ENCODE data around the gene EFCAB6.
A peak's percentile ranks its signal among the peaks of the same experiment; 100 is the strongest.

Gene EFCAB6

GRCh38 chr22:43749473-43749872, 62.6 kb downstream of the EFCAB6 start:
- DNase-seq (ENCODE audit: low read depth, low spot score), result peak; percentile 25

DNA sequence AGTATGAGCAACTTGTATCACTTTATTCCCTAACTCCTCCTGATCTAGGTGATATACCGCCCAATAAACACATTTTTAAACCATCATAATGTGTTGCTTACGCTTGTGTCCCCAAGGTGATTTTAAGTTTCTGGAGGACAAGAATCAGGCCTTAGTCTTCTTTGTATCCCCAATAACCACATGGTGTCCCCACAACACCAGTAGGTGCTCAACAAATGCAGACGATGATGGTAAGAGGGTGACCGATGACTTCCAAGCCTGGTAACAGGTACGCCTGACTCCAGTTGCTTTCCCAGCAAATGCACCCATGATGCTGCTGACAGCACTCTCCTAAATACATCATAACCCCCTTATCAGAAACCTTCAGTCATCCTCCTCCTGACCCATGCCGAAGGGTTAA, 64.2 kb downstream of the EFCAB6 start:
- DNase-seq (ENCODE audit: low read depth, low spot score), result no peak

GRCh38 chr22:43747058-43747457, 65.0 kb downstream of the EFCAB6 start:
- no peak for DNase-seq (ENCODE audit: low read depth, low spot score)

- no peak for DNase-seq (ENCODE audit: low read depth, low spot score)
Observed at GRCh38 chr22:43745783-43746356, 66.2 kb downstream of the EFCAB6 start.

- DNase-seq (ENCODE audit: low read depth, low spot score), result no peak
Observed at GRCh38 chr22:43745411-43745770, 66.7 kb downstream of the EFCAB6 start.

- DNase-seq (ENCODE audit: low read depth, low spot score), result no peak
Observed at GRCh38 chr22:43744700-43745410, 67.2 kb downstream of the EFCAB6 start.

- DNase-seq (ENCODE audit: low read depth, low spot score), result no peak
Observed at GRCh38 chr22:43743929-43744643, 68.0 kb downstream of the EFCAB6 start.

- no peak for DNase-seq (ENCODE audit: low read depth, low spot score)
Observed at GRCh38 chr22:43743131-43743530, 69.0 kb downstream of the EFCAB6 start.

DNA sequence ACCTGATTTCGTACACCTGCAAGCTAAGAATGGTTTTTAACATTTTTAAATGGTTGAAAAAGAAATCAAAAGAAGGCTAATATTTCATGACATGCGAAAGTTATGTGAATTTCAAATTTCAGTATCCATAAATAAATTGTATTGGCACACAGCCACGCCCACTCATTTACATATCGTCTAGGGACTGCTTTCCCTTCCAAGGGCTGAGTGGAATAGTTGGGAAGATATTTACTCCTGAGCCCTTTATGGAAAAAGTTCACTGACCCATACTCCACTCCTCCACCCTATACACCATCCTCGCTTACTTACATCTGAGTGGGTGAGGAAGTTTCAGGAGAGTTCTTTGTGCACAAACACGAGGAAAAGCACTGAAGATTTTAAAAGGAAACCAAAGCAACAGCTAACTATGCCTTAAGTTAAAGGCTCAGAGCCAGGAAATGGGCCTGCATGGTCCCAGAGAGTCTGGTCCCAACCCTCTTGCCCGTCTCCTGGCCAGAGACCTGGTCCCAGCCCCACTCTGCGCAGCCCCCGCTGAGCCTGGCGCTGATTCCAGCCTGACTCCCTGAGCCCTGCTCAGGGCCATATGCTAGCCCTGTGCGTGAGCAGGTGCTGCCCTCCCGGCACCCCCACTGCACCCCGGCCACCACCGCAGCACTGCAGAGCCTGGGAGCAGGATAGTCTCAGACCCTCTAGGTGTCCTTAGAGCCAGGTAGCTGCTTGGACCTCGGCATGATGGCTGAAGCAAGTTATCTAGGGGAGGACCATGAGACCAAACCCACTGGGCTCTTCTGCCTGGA, 69.8 kb downstream of the EFCAB6 start:
- no peak for DNase-seq (ENCODE audit: low read depth, low spot score)

- no peak for DNase-seq (ENCODE audit: low read depth, low spot score)
Observed at GRCh38 chr22:43740587-43741270, 71.4 kb downstream of the EFCAB6 start.

GRCh38 chr22:43739851-43740379, 72.2 kb downstream of the EFCAB6 start:
- no peak for DNase-seq (ENCODE audit: low read depth, low spot score)

GRCh38 chr22:43737150-43737828, 74.8 kb downstream of the EFCAB6 start:
- DNase-seq (ENCODE audit: low read depth, low spot score), result no peak

- no peak for DNase-seq (ENCODE audit: low read depth, low spot score)
Observed at GRCh38 chr22:43736651-43737050, 75.5 kb downstream of the EFCAB6 start.

DNA sequence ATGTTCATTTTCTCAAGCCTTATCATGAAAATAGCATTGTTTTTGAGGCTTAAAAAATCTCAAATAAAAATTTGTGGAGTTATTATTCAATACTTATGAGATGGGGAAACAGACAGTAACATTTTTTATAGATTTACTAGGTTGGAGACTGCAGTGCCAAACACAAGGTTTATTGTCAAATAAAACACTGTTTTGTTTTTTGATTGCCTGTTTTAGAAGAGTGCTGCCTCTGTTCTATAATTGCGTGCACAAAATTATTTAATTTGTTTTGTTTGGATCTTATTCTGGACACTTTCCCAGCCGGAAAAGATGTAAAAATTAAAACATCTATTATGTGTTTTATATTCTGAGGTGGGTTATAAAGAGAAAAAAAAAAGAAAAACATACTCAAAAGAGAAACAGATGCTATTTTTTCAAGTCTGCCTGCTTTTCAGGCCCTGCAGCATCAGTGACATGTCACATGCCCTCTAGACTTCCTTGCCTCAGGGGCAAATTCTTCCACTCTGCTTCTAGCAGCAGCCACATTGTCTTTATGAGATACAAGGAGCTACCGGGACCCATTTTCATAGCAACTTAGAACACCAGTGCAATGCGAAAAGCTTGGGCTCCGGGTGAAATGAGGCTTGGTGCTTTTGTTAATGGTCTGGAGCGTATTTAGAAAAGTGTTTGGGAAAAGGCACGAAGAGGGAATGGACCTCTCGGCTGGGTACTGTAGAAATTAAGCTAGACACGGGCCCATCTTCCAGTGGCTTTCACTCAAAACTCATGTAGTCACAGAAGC, 77.5 kb downstream of the EFCAB6 start:
- no peak for DNase-seq (ENCODE audit: low read depth, low spot score)

DNA sequence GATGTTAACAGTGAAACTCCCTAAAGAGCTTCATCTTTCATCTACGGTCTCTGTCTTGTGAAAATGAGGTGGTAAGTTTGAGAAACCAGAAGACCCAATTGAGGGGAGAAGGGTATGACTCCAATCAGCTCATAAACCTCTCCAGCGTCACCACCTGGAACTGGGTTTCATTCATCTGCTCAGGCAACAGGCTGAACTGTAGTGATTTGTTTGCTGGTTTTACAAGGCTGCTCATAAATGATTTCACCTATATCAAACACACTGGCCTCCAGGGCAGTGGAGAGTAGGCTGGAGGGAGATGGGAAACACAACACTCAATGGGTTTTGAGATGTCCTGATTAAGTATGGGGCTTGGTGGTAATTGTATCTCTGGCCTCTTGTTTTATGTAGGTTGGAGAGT, 79.0 kb downstream of the EFCAB6 start:
- DNase-seq (ENCODE audit: low read depth, low spot score), result no peak

GRCh38 chr22:43731988-43732387, 80.1 kb downstream of the EFCAB6 start:
- DNase-seq (ENCODE audit: low read depth, low spot score), result no peak

GRCh38 chr22:43726964-43727543, 85.1 kb downstream of the EFCAB6 start:
- DNase-seq (ENCODE audit: low read depth, low spot score), result no peak

- DNase-seq (ENCODE audit: low read depth, low spot score), result no peak
Observed at GRCh38 chr22:43726322-43726721, 85.8 kb downstream of the EFCAB6 start.

- no peak for DNase-seq (ENCODE audit: low read depth, low spot score)
Observed at GRCh38 chr22:43723816-43724215, 88.3 kb downstream of the EFCAB6 start.

GRCh38 chr22:43722444-43722843, 89.7 kb downstream of the EFCAB6 start:
- no peak for DNase-seq (ENCODE audit: low read depth, low spot score)

Data from iPS DF 19.7 (cell line).